ENCODE data around the gene LYPLA2. TPM values are rescaled to one million over a fixed set of nuclear protein-coding genes. Genes with fewer than 3 reads are reported as not detected.
A peak's percentile ranks its signal among the peaks of the same experiment; 100 is the strongest.

LYPLA2 gene
- total RNA-seq, 4 donors from 2014 or later, result 23.1 to 110 (median 84.4) TPM

DNA sequence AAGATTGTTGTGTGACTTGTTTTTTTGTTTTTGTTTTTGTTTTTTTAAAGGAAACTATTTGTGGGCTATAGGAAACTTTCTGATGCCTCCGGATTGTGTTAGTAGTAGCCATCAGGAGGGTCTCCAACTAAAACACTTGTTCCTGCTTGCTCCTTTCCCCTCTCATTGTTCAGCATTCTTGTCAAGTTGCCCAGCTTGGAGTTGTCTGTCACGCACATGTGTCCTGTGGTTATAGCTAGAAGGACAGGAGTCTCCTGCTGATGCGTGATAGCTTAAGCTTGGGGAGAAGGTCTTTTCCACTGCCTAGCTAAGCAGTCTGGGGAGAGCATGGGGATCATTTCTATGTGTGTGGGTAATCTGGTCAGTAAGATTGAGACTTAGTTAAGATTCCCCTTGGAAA is 3.2 kb upstream of the LYPLA2 start:
- TF ChIP-seq POLR2AphosphoS5 (IDR thresholded peaks at IDR 0.05) (no peak), EP300 (IDR thresholded peaks at IDR 0.05; ENCODE audit: low read depth) (no peak), POLR2A (IDR thresholded peaks at IDR 0.05) (no peak)
- TF ChIP-seq, protein P1, sequence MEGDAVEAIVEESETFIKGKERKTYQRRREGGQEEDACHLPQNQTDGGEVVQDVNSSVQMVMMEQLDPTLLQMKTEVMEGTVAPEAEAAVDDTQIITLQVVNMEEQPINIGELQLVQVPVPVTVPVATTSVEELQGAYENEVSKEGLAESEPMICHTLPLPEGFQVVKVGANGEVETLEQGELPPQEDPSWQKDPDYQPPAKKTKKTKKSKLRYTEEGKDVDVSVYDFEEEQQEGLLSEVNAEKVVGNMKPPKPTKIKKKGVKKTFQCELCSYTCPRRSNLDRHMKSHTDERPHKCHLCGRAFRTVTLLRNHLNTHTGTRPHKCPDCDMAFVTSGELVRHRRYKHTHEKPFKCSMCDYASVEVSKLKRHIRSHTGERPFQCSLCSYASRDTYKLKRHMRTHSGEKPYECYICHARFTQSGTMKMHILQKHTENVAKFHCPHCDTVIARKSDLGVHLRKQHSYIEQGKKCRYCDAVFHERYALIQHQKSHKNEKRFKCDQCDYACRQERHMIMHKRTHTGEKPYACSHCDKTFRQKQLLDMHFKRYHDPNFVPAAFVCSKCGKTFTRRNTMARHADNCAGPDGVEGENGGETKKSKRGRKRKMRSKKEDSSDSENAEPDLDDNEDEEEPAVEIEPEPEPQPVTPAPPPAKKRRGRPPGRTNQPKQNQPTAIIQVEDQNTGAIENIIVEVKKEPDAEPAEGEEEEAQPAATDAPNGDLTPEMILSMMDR (IDR thresholded peaks at IDR 0.05), result no peak
- in situ Hi-C loops (cut with MboI; ENCODE audit: low pct_ligation_motif_present in 1 of 4, low pct_unique_long_range_greater_than_20kb in 1 of 4, low sequenced_read_pairs in 3 of 4) (no loop called here), intact Hi-C loops (cut with DNase I; ENCODE audit: low total_unique reads) (no loop called here)
- DNase-seq, result no peak
- no peaks in the 10 kb centered on the region for H3K27me3 ChIP-seq
- WGBS, 2 donors (ENCODE audit: low coverage in 1 of 2), result 92 to 97% methylated on average over 2 to 3 of the region's 3 CpGs
- H3K27ac ChIP-seq, result no peak overlapping the region
- H3K9me3 ChIP-seq, result no peaks in the 10 kb centered on the region
- H3K4me1 ChIP-seq, result peaks cover 11 to 21% (median 16%) of the 10 kb centered on the region in 4 donors
- peaks cover 0 to 43% (median 10%) of the 10 kb centered on the region in 4 donors for H3K36me3 ChIP-seq
- no peak overlapping the region for H3K4me3 ChIP-seq

DNA sequence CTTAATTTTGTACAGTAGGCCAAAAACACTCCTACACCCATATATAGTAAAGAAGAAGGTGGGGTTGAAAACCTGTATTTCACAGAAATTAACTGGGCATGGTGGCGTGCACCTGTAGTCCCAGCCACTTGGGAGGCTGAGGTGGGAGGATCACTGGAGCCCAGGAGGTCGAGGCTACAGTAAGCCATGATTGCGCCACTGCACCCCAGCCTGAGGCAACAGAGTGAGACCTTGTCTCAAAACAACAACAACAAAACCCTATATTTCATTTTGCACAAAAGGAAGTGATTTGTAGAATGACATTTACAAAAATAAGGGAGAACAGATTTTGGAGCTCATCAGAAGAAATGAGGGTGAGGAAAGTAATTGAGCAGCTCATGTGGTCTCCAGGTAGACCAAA is 2.2 kb upstream of the LYPLA2 start:
- in situ Hi-C loops (cut with MboI; ENCODE audit: low pct_ligation_motif_present in 1 of 4, low pct_unique_long_range_greater_than_20kb in 1 of 4, low sequenced_read_pairs in 3 of 4) (no loop called here), intact Hi-C loops (cut with DNase I; ENCODE audit: low total_unique reads) (no loop called here)
- no peaks in the 10 kb centered on the region for H3K9me3 ChIP-seq
- H3K4me1 ChIP-seq, result peaks cover 11 to 30% (median 26%) of the 10 kb centered on the region in 4 donors
- no peak for TF ChIP-seq POLR2AphosphoS5 (IDR thresholded peaks at IDR 0.05)
- TF ChIP-seq, protein P1 (IDR thresholded peaks at IDR 0.05), result no peak
- H3K4me3 ChIP-seq, result no peak overlapping the region
- H3K27ac ChIP-seq, result no peak overlapping the region
- DNase-seq, result no peak
- WGBS, 2 donors (ENCODE audit: low coverage in 1 of 2), result 95 to 100% methylated on average over 1 to 3 of the region's 3 CpGs
- peaks cover 0 to 41% (median 9%) of the 10 kb centered on the region in 4 donors for H3K36me3 ChIP-seq
- H3K27me3 ChIP-seq, result no peaks in the 10 kb centered on the region

GRCh38 chr1:23791516-23792047 is 637 bp downstream of the LYPLA2 start:
- H3K9me3 ChIP-seq, result no peaks in the 10 kb centered on the region
- peaks cover 0 to 15% (median 2%) of the 10 kb centered on the region in 4 donors for H3K36me3 ChIP-seq
- TF ChIP-seq, protein P1 (IDR thresholded peaks at IDR 0.05), result no peak
- TF ChIP-seq POLR2AphosphoS5 (IDR thresholded peaks at IDR 0.05), result no peak
- TF ChIP-seq POLR2A (IDR thresholded peaks at IDR 0.05), result no peak
- no peak for TF ChIP-seq EP300 (IDR thresholded peaks at IDR 0.05; ENCODE audit: low read depth)
- H3K4me3 ChIP-seq, result peak overlapping the region; percentile 66 to 87 (median 76)
- H3K4me1 ChIP-seq, result peaks cover 11 to 41% (median 31%) of the 10 kb centered on the region in 4 donors
- peak; percentile 50 for DNase-seq
- intact Hi-C loops (cut with DNase I; ENCODE audit: low total_unique reads), result no loop called here
- H3K27ac ChIP-seq, result peak overlapping the region; percentile 78 to 90 (median 86)
- WGBS, 2 donors (ENCODE audit: low coverage in 1 of 2), result 0% methylated on average over 1 to 14 of the region's 15 CpGs
- no peaks in the 10 kb centered on the region for H3K27me3 ChIP-seq
- in situ Hi-C loops (cut with MboI; ENCODE audit: low pct_ligation_motif_present in 1 of 4, low pct_unique_long_range_greater_than_20kb in 1 of 4, low sequenced_read_pairs in 3 of 4), result no loop called here

DNA sequence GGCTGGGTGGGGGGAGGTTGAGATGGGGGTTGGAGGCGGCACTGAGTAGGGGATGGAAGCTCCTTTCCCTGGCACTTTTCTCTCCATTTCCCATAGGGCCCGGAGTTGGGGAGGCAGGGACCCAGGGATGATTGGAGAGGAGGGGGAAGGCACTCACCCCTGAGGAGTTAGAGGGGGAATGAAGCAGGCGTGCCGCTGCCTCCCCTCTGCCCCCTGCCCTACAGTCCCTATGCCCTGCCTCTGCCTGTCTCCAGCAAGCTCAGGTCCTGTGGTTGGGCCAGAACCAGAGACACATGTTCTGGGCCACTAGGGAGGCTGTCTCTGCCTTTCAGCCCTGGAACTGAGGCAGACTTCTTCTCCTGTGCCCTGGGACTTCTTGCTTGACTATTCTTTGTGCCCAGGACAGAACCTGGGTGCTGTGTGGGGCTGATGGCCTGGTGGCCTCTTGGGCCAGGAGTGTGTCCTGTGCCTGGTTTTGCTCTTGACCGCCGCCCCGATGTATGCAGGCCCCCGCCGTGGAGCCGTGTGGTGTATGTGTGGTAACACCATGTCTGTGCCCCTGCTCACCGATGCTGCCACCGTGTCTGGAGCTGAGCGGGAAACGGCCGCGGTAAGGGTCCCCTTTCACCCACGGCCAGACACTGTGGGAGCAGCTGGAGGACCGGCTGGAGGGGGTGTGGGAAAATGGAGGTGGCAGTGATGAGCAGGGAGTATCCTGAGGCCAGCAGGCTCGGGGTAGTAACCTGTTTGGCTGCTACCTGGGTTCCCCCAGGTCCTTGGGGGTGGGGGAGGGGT is 1.4 kb downstream of the LYPLA2 start:
- no peak for DNase-seq
- peaks cover 11 to 41% (median 35%) of the 10 kb centered on the region in 4 donors for H3K4me1 ChIP-seq
- H3K4me3 ChIP-seq, result peak overlapping the region in 3 of 4 donors; percentile 66 to 87 (median 68)
- WGBS, 2 donors (ENCODE audit: low coverage in 1 of 2), result 72% methylated on average over 18 of the region's 19 CpGs; no CpG with 5 or more reads in 1 of the 2 donors
- H3K27me3 ChIP-seq, result no peaks in the 10 kb centered on the region
- TF ChIP-seq, protein P1 (IDR thresholded peaks at IDR 0.05), result no peak
- TF ChIP-seq POLR2AphosphoS5 (IDR thresholded peaks at IDR 0.05), result no peak
- no peak for TF ChIP-seq EP300 (IDR thresholded peaks at IDR 0.05; ENCODE audit: low read depth)
- TF ChIP-seq POLR2A (IDR thresholded peaks at IDR 0.05), result no peak
- peaks cover 0 to 9% (median 0%) of the 10 kb centered on the region in 4 donors for H3K36me3 ChIP-seq
- in situ Hi-C loops (cut with MboI; ENCODE audit: low pct_ligation_motif_present in 1 of 4, low pct_unique_long_range_greater_than_20kb in 1 of 4, low sequenced_read_pairs in 3 of 4) (no loop called here), intact Hi-C loops (cut with DNase I; ENCODE audit: low total_unique reads) (no loop called here)
- peak overlapping the region; percentile 78 to 90 (median 86) for H3K27ac ChIP-seq
- H3K9me3 ChIP-seq, result no peaks in the 10 kb centered on the region

Measured in transverse colon (tissue), 4 donors.